ENCODE data around the gene FBXL16. TPM values are rescaled to one million over a fixed set of nuclear protein-coding genes. Genes with fewer than 3 reads are reported as not detected.
A peak's percentile ranks its signal among the peaks of the same experiment; 100 is the strongest.

FBXL16 gene
- polyA plus RNA-seq, 2 of the 4 experiments (the other 2 are of a cell fraction) = 0.53 to 1.2 TPM

DNA sequence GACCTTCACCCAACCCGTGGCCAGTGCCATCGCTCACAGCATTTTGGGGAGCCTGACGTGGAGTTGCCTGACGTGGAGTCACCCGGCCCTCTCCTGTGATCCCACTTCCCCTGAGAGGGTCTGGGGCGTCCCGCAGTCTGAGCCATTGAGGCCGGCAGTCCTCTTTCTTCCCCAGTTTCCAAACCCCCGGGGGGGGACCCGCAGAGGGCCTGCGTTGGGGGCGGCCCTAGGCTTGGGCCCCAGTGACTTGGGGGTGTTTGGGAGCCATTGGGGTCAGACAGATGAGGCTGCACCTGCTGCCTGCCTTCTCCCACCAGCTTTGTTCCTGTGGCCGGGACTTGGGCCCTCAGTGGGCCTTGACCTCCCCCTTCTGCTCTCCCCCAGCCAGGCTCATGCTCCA lies 35.9 kb downstream of the FBXL16 start:
- 88% methylated on average over 11 of the region's 13 CpGs for WGBS (ENCODE audit: missing lambda C conversion rate)
- Histone ChIP-seq H3K27ac (no peak overlapping the region), H3K4me1 (peaks cover 15% of the 10 kb centered on the region), H3K4me3 (no peak overlapping the region), H3K9me3 (no peaks in the 10 kb centered on the region), H3K4me2 (peak overlapping the region; percentile 97)
- TF ChIP-seq, protein P1, sequence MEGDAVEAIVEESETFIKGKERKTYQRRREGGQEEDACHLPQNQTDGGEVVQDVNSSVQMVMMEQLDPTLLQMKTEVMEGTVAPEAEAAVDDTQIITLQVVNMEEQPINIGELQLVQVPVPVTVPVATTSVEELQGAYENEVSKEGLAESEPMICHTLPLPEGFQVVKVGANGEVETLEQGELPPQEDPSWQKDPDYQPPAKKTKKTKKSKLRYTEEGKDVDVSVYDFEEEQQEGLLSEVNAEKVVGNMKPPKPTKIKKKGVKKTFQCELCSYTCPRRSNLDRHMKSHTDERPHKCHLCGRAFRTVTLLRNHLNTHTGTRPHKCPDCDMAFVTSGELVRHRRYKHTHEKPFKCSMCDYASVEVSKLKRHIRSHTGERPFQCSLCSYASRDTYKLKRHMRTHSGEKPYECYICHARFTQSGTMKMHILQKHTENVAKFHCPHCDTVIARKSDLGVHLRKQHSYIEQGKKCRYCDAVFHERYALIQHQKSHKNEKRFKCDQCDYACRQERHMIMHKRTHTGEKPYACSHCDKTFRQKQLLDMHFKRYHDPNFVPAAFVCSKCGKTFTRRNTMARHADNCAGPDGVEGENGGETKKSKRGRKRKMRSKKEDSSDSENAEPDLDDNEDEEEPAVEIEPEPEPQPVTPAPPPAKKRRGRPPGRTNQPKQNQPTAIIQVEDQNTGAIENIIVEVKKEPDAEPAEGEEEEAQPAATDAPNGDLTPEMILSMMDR (IDR thresholded peaks at IDR 0.05) = no peak
- TF ChIP-seq HEYL (CRISPR knock-in tag; IDR thresholded peaks at IDR 0.05) = no peak
- TF ChIP-seq MYC (IDR thresholded peaks at IDR 0.05; ENCODE audit: borderline replicate concordance, low read length) = no peak
- TF ChIP-seq, protein P2, sequence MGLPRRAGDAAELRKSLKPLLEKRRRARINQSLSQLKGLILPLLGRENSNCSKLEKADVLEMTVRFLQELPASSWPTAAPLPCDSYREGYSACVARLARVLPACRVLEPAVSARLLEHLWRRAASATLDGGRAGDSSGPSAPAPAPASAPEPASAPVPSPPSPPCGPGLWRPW (IDR thresholded peaks at IDR 0.05) = no peak
- no peak for TF ChIP-seq EP300 (IDR thresholded peaks at IDR 0.05)
- TF ChIP-seq EHF (CRISPR knock-in tag; IDR thresholded peaks at IDR 0.05) = no peak
- TF ChIP-seq RARB (CRISPR knock-in tag; IDR thresholded peaks at IDR 0.05) = no peak
- TF ChIP-seq JUNB (IDR thresholded peaks at IDR 0.05) = no peak
- TF ChIP-seq, protein P3, sequence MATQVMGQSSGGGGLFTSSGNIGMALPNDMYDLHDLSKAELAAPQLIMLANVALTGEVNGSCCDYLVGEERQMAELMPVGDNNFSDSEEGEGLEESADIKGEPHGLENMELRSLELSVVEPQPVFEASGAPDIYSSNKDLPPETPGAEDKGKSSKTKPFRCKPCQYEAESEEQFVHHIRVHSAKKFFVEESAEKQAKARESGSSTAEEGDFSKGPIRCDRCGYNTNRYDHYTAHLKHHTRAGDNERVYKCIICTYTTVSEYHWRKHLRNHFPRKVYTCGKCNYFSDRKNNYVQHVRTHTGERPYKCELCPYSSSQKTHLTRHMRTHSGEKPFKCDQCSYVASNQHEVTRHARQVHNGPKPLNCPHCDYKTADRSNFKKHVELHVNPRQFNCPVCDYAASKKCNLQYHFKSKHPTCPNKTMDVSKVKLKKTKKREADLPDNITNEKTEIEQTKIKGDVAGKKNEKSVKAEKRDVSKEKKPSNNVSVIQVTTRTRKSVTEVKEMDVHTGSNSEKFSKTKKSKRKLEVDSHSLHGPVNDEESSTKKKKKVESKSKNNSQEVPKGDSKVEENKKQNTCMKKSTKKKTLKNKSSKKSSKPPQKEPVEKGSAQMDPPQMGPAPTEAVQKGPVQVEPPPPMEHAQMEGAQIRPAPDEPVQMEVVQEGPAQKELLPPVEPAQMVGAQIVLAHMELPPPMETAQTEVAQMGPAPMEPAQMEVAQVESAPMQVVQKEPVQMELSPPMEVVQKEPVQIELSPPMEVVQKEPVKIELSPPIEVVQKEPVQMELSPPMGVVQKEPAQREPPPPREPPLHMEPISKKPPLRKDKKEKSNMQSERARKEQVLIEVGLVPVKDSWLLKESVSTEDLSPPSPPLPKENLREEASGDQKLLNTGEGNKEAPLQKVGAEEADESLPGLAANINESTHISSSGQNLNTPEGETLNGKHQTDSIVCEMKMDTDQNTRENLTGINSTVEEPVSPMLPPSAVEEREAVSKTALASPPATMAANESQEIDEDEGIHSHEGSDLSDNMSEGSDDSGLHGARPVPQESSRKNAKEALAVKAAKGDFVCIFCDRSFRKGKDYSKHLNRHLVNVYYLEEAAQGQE (IDR thresholded peaks at IDR 0.05) = no peak
- no peak for TF ChIP-seq RAD21 (conservative IDR thresholded peaks at IDR 0.05 in 1 of 2, IDR thresholded peaks at IDR 0.05 in 1 of 2)
- TF ChIP-seq ZSCAN20 (CRISPR knock-in tag; IDR thresholded peaks at IDR 0.05) = no peak
- no peak for TF ChIP-seq ZNF302 (CRISPR knock-in tag; IDR thresholded peaks at IDR 0.05)
- no peak for TF ChIP-seq JUN (IDR thresholded peaks at IDR 0.05)
- TF ChIP-seq SMC3 (IDR thresholded peaks at IDR 0.05) = no peak
- no peak for TF ChIP-seq HOXA7 (CRISPR knock-in tag; IDR thresholded peaks at IDR 0.05)
- no peak for TF ChIP-seq GATA3 (IDR thresholded peaks at IDR 0.05; ENCODE audit: borderline replicate concordance)
- no peak for TF ChIP-seq POLR2A (IDR thresholded peaks at IDR 0.05; ENCODE audit: low read length)
- no peak for TF ChIP-seq MAFK (IDR thresholded peaks at IDR 0.05; ENCODE audit: partially characterized antibody)
- no peak for TF ChIP-seq ESRRA (IDR thresholded peaks at IDR 0.05; ENCODE audit: borderline replicate concordance, low read length)
- ChIA-PET CTCF (interaction anchor here (0.7 to 2.7 kb wide), 3 partner anchors 9 to 41 kb away, joined by 3 to 18 read pairs (median 3); no protein-coding TSS in a partner anchor), POLR2A (interaction anchor here (0.6 kb wide), 1 partner anchor 15 kb away, joined by 3 read pairs; the partner anchor contains the start of gene JMJD8)
- ATAC-seq = no peak
- DNase-seq (ENCODE audit: low read depth in 1 of 2, low spot score in 1 of 2) = no peak
- no peak for FAIRE-seq

DNA sequence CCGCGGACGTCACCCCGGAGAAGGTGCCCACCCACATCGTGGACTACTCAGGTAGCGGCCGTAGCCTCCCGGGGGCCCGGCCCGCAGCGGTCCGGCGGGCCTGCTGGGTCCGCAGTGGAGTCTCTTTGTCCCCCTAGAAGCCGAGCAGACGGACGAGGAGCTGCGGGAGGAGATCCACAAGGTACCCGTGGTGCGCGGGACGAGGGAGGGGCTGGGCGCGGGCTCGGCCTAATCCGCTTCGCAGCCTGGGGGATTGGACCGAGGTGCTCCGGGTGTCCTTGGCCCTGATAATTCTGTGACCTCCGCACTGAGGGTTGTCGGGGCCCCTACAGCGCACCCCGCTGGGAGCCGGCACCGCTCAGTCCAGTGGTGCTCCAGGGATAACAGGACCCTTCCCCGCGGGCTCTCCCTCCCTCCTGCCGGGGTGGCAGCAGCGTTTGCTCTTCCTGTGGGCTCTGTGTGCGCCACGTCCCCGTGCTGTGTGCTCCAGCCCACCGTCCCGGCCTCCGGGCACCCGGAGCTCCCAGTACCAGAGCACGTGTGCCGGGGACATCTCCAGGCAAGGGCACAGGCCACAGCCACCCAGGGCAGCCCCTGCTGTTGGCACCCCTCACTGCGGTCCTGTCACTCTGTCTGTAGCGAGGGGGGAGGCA lies 37.0 kb downstream of the FBXL16 start:
- Histone ChIP-seq H3K4me2 (peak overlapping the region; percentile 97), H3K27ac (peak overlapping the region; percentile 90 to 93), H3K4me1 (peaks cover 11% of the 10 kb centered on the region), H3K9me3 (no peaks in the 10 kb centered on the region), H3K4me3 (peak overlapping the region; percentile 98)
- CTCF ChIA-PET = interaction anchor here (0.6 to 13.5 kb wide), 12 partner anchors 7 to 942 kb away, joined by 3 to 105 read pairs (median 12); partner anchors contain the start of genes RHBDL1, STUB1, WDR24 and WDR90
- no peak for TF ChIP-seq GATA3 (IDR thresholded peaks at IDR 0.05; ENCODE audit: borderline replicate concordance)
- 0 out of 2 replicates have a peak, but pooled peaks have one; percentile 25 for TF ChIP-seq KDM5A (IDR thresholded peaks at IDR 0.05)
- TF ChIP-seq RNF2 (IDR thresholded peaks at IDR 0.05; ENCODE audit: borderline replicate concordance, low read depth) = 0 out of 2 replicates have a peak, but pooled peaks have one; percentile 2
- TF ChIP-seq, protein P4, sequence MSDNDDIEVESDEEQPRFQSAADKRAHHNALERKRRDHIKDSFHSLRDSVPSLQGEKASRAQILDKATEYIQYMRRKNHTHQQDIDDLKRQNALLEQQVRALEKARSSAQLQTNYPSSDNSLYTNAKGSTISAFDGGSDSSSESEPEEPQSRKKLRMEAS (IDR thresholded peaks at IDR 0.05) = 0 out of 2 replicates have a peak, but pooled peaks have one; percentile 17
- WGBS (ENCODE audit: missing lambda C conversion rate) = 18% methylated on average over 14 of the region's 50 CpGs
- peak; percentile 8 to 14; a peak in 3 of 6 replicates for ATAC-seq
- DNase-seq (ENCODE audit: low read depth in 1 of 2, low spot score in 1 of 2) = no peak
- no peak for FAIRE-seq
- POLR2A ChIA-PET = no interaction called here

All from A549 (cell line).